ENCODE results near the gene LIN7B. TPM values are rescaled to one million over a fixed set of nuclear protein-coding genes. Genes with fewer than 3 reads are reported as not detected.

LIN7B gene
- total and polyA plus RNA-seq, 2 of the 13 experiments (the other 11 are each of a cell fraction or from before 2014, with no cell fraction given) = 5.3 to 7.6 TPM

- no peak for TF ChIP-seq ZNF3 (CRISPR knock-in tag; IDR thresholded peaks at IDR 0.05)
- no peak for TF ChIP-seq PTBP1 (IDR thresholded peaks at IDR 0.05; ENCODE audit: low read depth, low read length, poor library complexity, severe bottlenecking)
- TF ChIP-seq XRCC5 (optimal IDR thresholded peaks at IDR 0.05; ENCODE audit: low read length) = peak; percentile 78
- TF ChIP-seq ZNF33B (CRISPR knock-in tag; IDR thresholded peaks at IDR 0.05) = no peak
- no peak for TF ChIP-seq KLF12 (CRISPR knock-in tag; IDR thresholded peaks at IDR 0.05; ENCODE audit: borderline replicate concordance)
- TF ChIP-seq RAD21 (CRISPR knock-in tag; IDR thresholded peaks at IDR 0.05) = peak; percentile 48; the same call in 1 of the 2 replicates
- TF ChIP-seq, protein P1, sequence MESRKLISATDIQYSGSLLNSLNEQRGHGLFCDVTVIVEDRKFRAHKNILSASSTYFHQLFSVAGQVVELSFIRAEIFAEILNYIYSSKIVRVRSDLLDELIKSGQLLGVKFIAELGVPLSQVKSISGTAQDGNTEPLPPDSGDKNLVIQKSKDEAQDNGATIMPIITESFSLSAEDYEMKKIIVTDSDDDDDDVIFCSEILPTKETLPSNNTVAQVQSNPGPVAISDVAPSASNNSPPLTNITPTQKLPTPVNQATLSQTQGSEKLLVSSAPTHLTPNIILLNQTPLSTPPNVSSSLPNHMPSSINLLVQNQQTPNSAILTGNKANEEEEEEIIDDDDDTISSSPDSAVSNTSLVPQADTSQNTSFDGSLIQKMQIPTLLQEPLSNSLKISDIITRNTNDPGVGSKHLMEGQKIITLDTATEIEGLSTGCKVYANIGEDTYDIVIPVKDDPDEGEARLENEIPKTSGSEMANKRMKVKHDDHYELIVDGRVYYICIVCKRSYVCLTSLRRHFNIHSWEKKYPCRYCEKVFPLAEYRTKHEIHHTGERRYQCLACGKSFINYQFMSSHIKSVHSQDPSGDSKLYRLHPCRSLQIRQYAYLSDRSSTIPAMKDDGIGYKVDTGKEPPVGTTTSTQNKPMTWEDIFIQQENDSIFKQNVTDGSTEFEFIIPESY (CRISPR knock-in tag; IDR thresholded peaks at IDR 0.05) = peak; percentile 31; the same call in 1 of the 2 replicates
- TF ChIP-seq HNRNPLL (IDR thresholded peaks at IDR 0.05; ENCODE audit: low read depth, low read length, poor library complexity, severe bottlenecking) = no peak
- no peak; the same call in 1 of the 2 replicates for TF ChIP-seq DNMT1 (CRISPR knock-in tag; IDR thresholded peaks at IDR 0.05)
- 0 out of 2 replicates have a peak, but pooled peaks have one; percentile 26 for TF ChIP-seq ZNF788 (CRISPR knock-in tag; IDR thresholded peaks at IDR 0.05; ENCODE audit: borderline replicate concordance)
- no peak for TF ChIP-seq NKX3-1 (CRISPR knock-in tag; IDR thresholded peaks at IDR 0.05)
- TF ChIP-seq ZNF12 (CRISPR knock-in tag; IDR thresholded peaks at IDR 0.05) = no peak
These were observed 7.5 kb upstream of the LIN7B start (continued) for GRCh38 chr19:49106648-49107135.

Data from HepG2 (cell line).